IMR-90 (cell line): ENCODE data around the gene KLF7. TPM values are rescaled to one million over a fixed set of nuclear protein-coding genes. Genes with fewer than 3 reads are reported as not detected.

ENCODE experiments used
- ATAC-seq: fragments of 200-7000 bp; cut with Tn5 transposase; 2 replicates; pipeline ENCODE4 v1.9.1; 2020; ENCODE audit warnings: low read depth, mild to moderate bottlenecking, moderate library complexity
- BruUV-seq: library from RNA; stranded (reverse); fragments of 400-500 nt; replicated peaks from 2 replicates; lab custom pipeline; 2021; lab: Mats Ljungman, UMichigan
- CTCF ChIA-PET: fragments of 300-600 bp; formaldehyde crosslinking; extraction: SDS; loops from one replicate; lab custom pipeline; 2021; ENCODE audit warnings: antibody characterized with exemption; lab: Yijun Ruan, JAX
- POLR2A ChIA-PET: fragments of 300-600 bp; sonication (Branson Sonifier 250); formaldehyde crosslinking; loops from one replicate; lab custom pipeline; 2022; ENCODE audit warnings: antibody characterized with exemption; ENCODE audit not compliant: unreplicated experiment; lab: Charles Lee
- DNase-seq: peaks from one replicate; pipeline ENCODE4 v3.0.0; 2013
- H2AFZ ChIP-seq: replicated peaks from 2 replicates; pipeline ENCODE3; 2013; ENCODE audit warnings: low read length, mild to moderate bottlenecking; ENCODE audit not compliant: poor library complexity
- H2AK5ac ChIP-seq: 2 replicates; pipeline ENCODE4 v1.6.1; 2013; ENCODE audit warnings: low read depth, low read length, inconsistent platforms
- H2AK9ac ChIP-seq: replicated peaks from 2 replicates; pipeline ENCODE3; 2013; ENCODE audit warnings: mild to moderate bottlenecking, low read depth, low read length, moderate library complexity; ENCODE audit not compliant: poor library complexity
- H2BK120ac ChIP-seq: 2 replicates; pipeline ENCODE4 v1.6.1; 2013; ENCODE audit warnings: low read depth, low read length, inconsistent platforms
- H2BK15ac ChIP-seq: 3 replicates; pipeline ENCODE4 v1.6.1; 2013; ENCODE audit warnings: low read depth, low read length, inconsistent platforms
- H2BK20ac ChIP-seq: 2 replicates; pipeline ENCODE4 v1.6.1; 2013; ENCODE audit warnings: low read depth, mild to moderate bottlenecking, inconsistent platforms, low read length, moderate library complexity
- H2BK5ac ChIP-seq: 2 replicates; pipeline ENCODE4 v1.6.1; 2013; ENCODE audit warnings: mild to moderate bottlenecking, low read depth, low read length, inconsistent platforms; ENCODE audit not compliant: poor library complexity, severe bottlenecking
- H3K14ac ChIP-seq: replicated peaks from 2 replicates; pipeline ENCODE4 v1.6.1; 2013; ENCODE audit warnings: low read depth, low read length, inconsistent platforms
- H3K18ac ChIP-seq: 2 replicates; pipeline ENCODE4 v1.6.1; 2013; ENCODE audit warnings: low read depth, low read length, control low read depth
- H3K23ac ChIP-seq: 2 replicates; pipeline ENCODE4 v1.6.1; 2013; ENCODE audit warnings: low read depth, low read length, inconsistent platforms
- H3K27ac ChIP-seq: 2 replicates; pipeline ENCODE4 v1.5.1; 2013; ENCODE audit warnings: mild to moderate bottlenecking, control low read depth, low read length; ENCODE audit not compliant: insufficient read depth
- H3K27me3 ChIP-seq: 2 replicates; pipeline ENCODE4 v1.6.1; 2013; ENCODE audit warnings: low read length; ENCODE audit not compliant: control insufficient read depth, insufficient read depth
- H3K36me3 ChIP-seq: 2 replicates; pipeline ENCODE4 v1.6.1; 2013; ENCODE audit warnings: low read length, mixed read lengths; ENCODE audit not compliant: control insufficient read depth, insufficient read depth
- H3K4ac ChIP-seq: 2 replicates; pipeline ENCODE4 v1.6.1; 2013; ENCODE audit warnings: low read depth, low read length, inconsistent platforms
- H3K4me1 ChIP-seq: 2 replicates; pipeline ENCODE4 v1.6.1; 2013; ENCODE audit warnings: low read length, mixed read lengths; ENCODE audit not compliant: control insufficient read depth, insufficient read depth
- H3K4me2 ChIP-seq: 2 replicates; pipeline ENCODE4 v1.6.1; 2013; ENCODE audit warnings: low read depth, mild to moderate bottlenecking, control low read depth, low read length, moderate library complexity
- H3K4me3 ChIP-seq: 2 replicates; pipeline ENCODE4 v1.5.1; 2013; ENCODE audit warnings: low read depth, mild to moderate bottlenecking, control low read depth, low read length, moderate library complexity; ENCODE audit not compliant: insufficient read depth
- H3K56ac ChIP-seq: 2 replicates; pipeline ENCODE4 v1.6.1; 2013; ENCODE audit warnings: low read length, inconsistent platforms; ENCODE audit not compliant: insufficient read depth; ENCODE audit errors: extremely low read depth
- H3K79me1 ChIP-seq, 2 experiments: 2 replicates each; pipeline ENCODE4 v1.6.1; 2013; ENCODE audit warnings: low read length in 2 of 2, inconsistent platforms in 1 of 2, low read depth in 1 of 2
- H3K9ac ChIP-seq: 2 replicates; pipeline ENCODE4 v1.6.1; 2013; ENCODE audit warnings: low read depth, low read length, control low read depth
- H3K9me1 ChIP-seq: 2 replicates; pipeline ENCODE4 v1.6.1; 2013; ENCODE audit warnings: low read length, inconsistent platforms; ENCODE audit not compliant: insufficient read depth
- H3K9me3 ChIP-seq: 2 replicates; pipeline ENCODE4 v1.6.1; 2013; ENCODE audit warnings: low read length; ENCODE audit not compliant: control insufficient read depth, insufficient read depth
- H4K20me1 ChIP-seq: 2 replicates; pipeline ENCODE4 v1.6.1; 2013; ENCODE audit warnings: low read length, inconsistent platforms; ENCODE audit not compliant: insufficient read depth
- H4K5ac ChIP-seq: 2 replicates; pipeline ENCODE4 v1.6.1; 2013; ENCODE audit warnings: mild to moderate bottlenecking, low read depth, low read length, control low read depth
- H4K8ac ChIP-seq, 2 experiments: 2 replicates each; pipeline ENCODE4 v1.6.1; 2013; ENCODE audit warnings: low read depth in 2 of 2, low read length in 2 of 2, control low read depth in 1 of 2, inconsistent platforms in 1 of 2
- H4K91ac ChIP-seq: 2 replicates; pipeline ENCODE4 v1.6.1; 2013; ENCODE audit warnings: low read depth, low read length, inconsistent platforms; ENCODE audit not compliant: insufficient read depth
- CEBPB ChIP-seq: IDR thresholded peaks from 2 replicates; pipeline ENCODE4 v1.6.1; 2012; ENCODE audit warnings: low read depth, low read length, improper control_type of control experiment
- CHD1 ChIP-seq: IDR thresholded peaks from 2 replicates; pipeline ENCODE4 v1.6.1; 2012; ENCODE audit warnings: low read depth, low read length, improper control_type of control experiment
- ELK1 ChIP-seq: fragments of 150-350 bp; IDR thresholded peaks from 2 replicates; pipeline ENCODE4 v1.6.1; 2016; ENCODE audit warnings: low read depth, mild to moderate bottlenecking, low read length, moderate library complexity, borderline replicate concordance
- MAFK ChIP-seq: IDR thresholded peaks from 2 replicates; pipeline ENCODE4 v1.6.1; 2012; ENCODE audit warnings: low read depth, low read length, improper control_type of control experiment
- MAZ ChIP-seq: IDR thresholded peaks from 2 replicates; pipeline ENCODE4 v1.6.1; 2012; ENCODE audit warnings: low read depth, mild to moderate bottlenecking, low read length, improper control_type of control experiment, moderate library complexity, borderline replicate concordance
- MXI1 ChIP-seq: IDR thresholded peaks from 2 replicates; pipeline ENCODE4 v1.6.1; 2012; ENCODE audit warnings: low read depth, mild to moderate bottlenecking, low read length, moderate library complexity, borderline replicate concordance
- NFE2L2 ChIP-seq: fragments of 150-350 bp; IDR thresholded peaks from 2 replicates; pipeline ENCODE4 v1.6.1; 2016; ENCODE audit warnings: low read depth, mild to moderate bottlenecking, low read length
- RAD21 ChIP-seq: IDR thresholded peaks from 2 replicates; pipeline ENCODE4 v1.6.1; 2012; ENCODE audit warnings: low read length, improper control_type of control experiment
- RCOR1 ChIP-seq: IDR thresholded peaks from 2 replicates; pipeline ENCODE4 v1.6.1; 2012; ENCODE audit warnings: mild to moderate bottlenecking, low read length, improper control_type of control experiment; ENCODE audit not compliant: insufficient replicate concordance
- RFX5 ChIP-seq: IDR thresholded peaks from 2 replicates; pipeline ENCODE4 v1.8.0; 2012; ENCODE audit warnings: low read depth, mild to moderate bottlenecking, low read length, moderate library complexity
- SMC3 ChIP-seq: fragments of 150-350 bp; IDR thresholded peaks from 2 replicates; pipeline ENCODE4 v1.6.1; 2016; ENCODE audit warnings: low read depth, mild to moderate bottlenecking, antibody characterized with exemption, low read length, moderate library complexity
- USF2 ChIP-seq: fragments of 150-350 bp; IDR thresholded peaks from 2 replicates; pipeline ENCODE4 v1.6.1; 2017; ENCODE audit warnings: mild to moderate bottlenecking, antibody characterized with exemption, low read length, low read depth
- WGBS, 2 experiments: methylation state at CpG; one replicate each; pipeline versions ENCODE4 v1.1.5 to v1.1.7; 2013; ENCODE audit warnings: missing lambda C conversion rate in 2 of 2; ENCODE audit not compliant: insufficient read length in 1 of 2; ENCODE audit errors: extremely low coverage in 2 of 2; 5-methylcytosine and 5-hydroxymethylcytosine counted together
- dilution Hi-C: fragments of 300-500 bp; cut with HindIII; formaldehyde crosslinking; loops from one replicate; pipeline ENCODE4 v1.14.3; 2018; ENCODE audit warnings: low sequenced_read_pairs; ENCODE audit not compliant: unreplicated experiment
- in situ Hi-C: fragments of 300-500 bp; cut with MboI; formaldehyde crosslinking; loops from 3 replicates; pipeline ENCODE4 v1.14.3; 2019; ENCODE audit warnings: low sequenced_read_pairs, inconsistent platforms, mixed read lengths
- intact Hi-C: fragments of 100-400 bp; cut with micrococcal nuclease; formaldehyde crosslinking; loops from 2 replicates; pipeline ENCODE4 v1.10.0; 2022
- polyA plus RNA-seq, 3 experiments: library from polyadenylated mRNA; depleted of rRNA; stranded (reverse); fragments of >200 nt; gene quantifications; 2 replicates each; pipeline ENCODE4 v1.2.3, GENCODE V29; 2012; ENCODE audit warnings: low replicate concordance in 1 of 3
- total RNA-seq: library from RNA; depleted of rRNA; stranded (reverse); fragments of >200 nt; gene quantifications from 2 replicates; pipeline ENCODE4 v1.2.3, GENCODE V29; 2012
- TF ChIP-seq, protein P1 (sequence below): conservative IDR thresholded peaks from 2 replicates; pipeline ENCODE4 v1.5.1; 2012; ENCODE audit warnings: mild to moderate bottlenecking, low read depth, low read length, improper control_type of control experiment

The KLF7 gene
- total and polyA plus RNA-seq, 2 of the 4 experiments (the other 2 are of a cell fraction), result 23.1 to 28.5 TPM

- H3K9ac ChIP-seq, result no peak overlapping the region
- no peak overlapping the region for H3K4me2 ChIP-seq
- in situ Hi-C loops, result loop anchor here (25.0 kb wide), 1 partner anchor 557 kb away; the partner anchor contains the start of gene CCNYL1
- no peak overlapping the region for H3K23ac ChIP-seq
- CTCF ChIA-PET, result no interaction called here
- ATAC-seq (no peak), DNase-seq (no peak)
- intact Hi-C loops, result no loop called here
- peaks cover 3% of the 10 kb centered on the region; the same call in 1 of the 2 replicates for H3K36me3 ChIP-seq
- no peak overlapping the region for H3K56ac ChIP-seq
- WGBS, 2 experiments, result no CpG with 5 or more reads among the region's 4 CpGs
- H4K5ac ChIP-seq, result no peak overlapping the region
- no peak overlapping the region for H2BK120ac ChIP-seq
- no peak overlapping the region for H3K4me3 ChIP-seq
- peaks cover 0 to 80% of the 10 kb centered on the region in 2 experiments; a peak in 3 of 4 replicates for H3K79me1 ChIP-seq
- peaks cover 27% of the 10 kb centered on the region for H3K4me1 ChIP-seq
- POLR2A ChIA-PET, result no interaction called here
- H4K20me1 ChIP-seq, result peaks cover 99% of the 10 kb centered on the region
- no peak overlapping the region for H2BK5ac ChIP-seq
- H4K8ac ChIP-seq, result no peak overlapping the region
- no TSS peak for BruUV-seq
- H3K9me1 ChIP-seq, result peaks cover 40% of the 10 kb centered on the region
- no peak overlapping the region for H3K18ac ChIP-seq
- no peaks in the 10 kb centered on the region for H3K9me3 ChIP-seq
- no peak overlapping the region for H2BK20ac ChIP-seq
- no peak overlapping the region for H3K4ac ChIP-seq
- no peak overlapping the region for H2AK5ac ChIP-seq
- H3K27me3 ChIP-seq, result no peaks in the 10 kb centered on the region
- no peak overlapping the region for H3K27ac ChIP-seq
- H3K14ac ChIP-seq, result no peak overlapping the region
- H2AFZ ChIP-seq, result no peak overlapping the region
- H4K91ac ChIP-seq, result no peak overlapping the region
- dilution Hi-C loops, result no loop called here
- no peak overlapping the region for H2BK15ac ChIP-seq
- H2AK9ac ChIP-seq, result no peak overlapping the region
- no peak for TF ChIP-seq RCOR1
- TF ChIP-seq, protein P1, sequence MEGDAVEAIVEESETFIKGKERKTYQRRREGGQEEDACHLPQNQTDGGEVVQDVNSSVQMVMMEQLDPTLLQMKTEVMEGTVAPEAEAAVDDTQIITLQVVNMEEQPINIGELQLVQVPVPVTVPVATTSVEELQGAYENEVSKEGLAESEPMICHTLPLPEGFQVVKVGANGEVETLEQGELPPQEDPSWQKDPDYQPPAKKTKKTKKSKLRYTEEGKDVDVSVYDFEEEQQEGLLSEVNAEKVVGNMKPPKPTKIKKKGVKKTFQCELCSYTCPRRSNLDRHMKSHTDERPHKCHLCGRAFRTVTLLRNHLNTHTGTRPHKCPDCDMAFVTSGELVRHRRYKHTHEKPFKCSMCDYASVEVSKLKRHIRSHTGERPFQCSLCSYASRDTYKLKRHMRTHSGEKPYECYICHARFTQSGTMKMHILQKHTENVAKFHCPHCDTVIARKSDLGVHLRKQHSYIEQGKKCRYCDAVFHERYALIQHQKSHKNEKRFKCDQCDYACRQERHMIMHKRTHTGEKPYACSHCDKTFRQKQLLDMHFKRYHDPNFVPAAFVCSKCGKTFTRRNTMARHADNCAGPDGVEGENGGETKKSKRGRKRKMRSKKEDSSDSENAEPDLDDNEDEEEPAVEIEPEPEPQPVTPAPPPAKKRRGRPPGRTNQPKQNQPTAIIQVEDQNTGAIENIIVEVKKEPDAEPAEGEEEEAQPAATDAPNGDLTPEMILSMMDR, result no peak
- TF ChIP-seq CHD1, result no peak
- no peak for TF ChIP-seq ELK1
- no peak for TF ChIP-seq RFX5
- no peak for TF ChIP-seq MAFK
- no peak for TF ChIP-seq SMC3
- TF ChIP-seq NFE2L2, result no peak
- TF ChIP-seq MAZ, result no peak
- TF ChIP-seq RAD21, result no peak
- no peak for TF ChIP-seq CEBPB
- no peak for TF ChIP-seq MXI1
- TF ChIP-seq USF2, result no peak
Observed at GRCh38 chr2:207154556-207155510, 10.9 kb downstream of the KLF7 start.
